DND-41 (cell line): ENCODE results near the gene ATXN7.

Experiments
- ATAC-seq: fragments of 200-7000 bp; cut with Tn5 transposase; 3 replicates; pipeline ENCODE4 v1.9.1; 2021; ENCODE audit warnings: low read depth; ENCODE audit not compliant: insufficient read depth
- DNase-seq: peaks from one replicate; pipeline ENCODE4 v3.0.0-alpha.2; 2020
- H2AFZ ChIP-seq: 2 replicates; pipeline ENCODE4 v1.6.0; 2012; ENCODE audit warnings: low read depth, low read length
- H3K27ac ChIP-seq: 2 replicates; pipeline ENCODE4 v1.5.1; 2012; ENCODE audit warnings: low read length, inconsistent platforms
- H3K27me3 ChIP-seq: fragments of 200-600 bp; sonication (generic); 2 replicates; pipeline ENCODE4 v1.6.0; 2012; ENCODE audit warnings: low read length, mild to moderate bottlenecking, inconsistent platforms; ENCODE audit not compliant: insufficient read depth, poor library complexity
- H3K36me3 ChIP-seq: 2 replicates; pipeline ENCODE4 v1.5.1; 2012; ENCODE audit warnings: low read length, inconsistent platforms; ENCODE audit not compliant: insufficient read depth
- H3K4me1 ChIP-seq: 2 replicates; pipeline ENCODE4 v1.5.1; 2012; ENCODE audit warnings: mild to moderate bottlenecking, low read length; ENCODE audit not compliant: insufficient read depth
- H3K4me2 ChIP-seq: 2 replicates; pipeline ENCODE4 v1.6.0; 2012; ENCODE audit warnings: mild to moderate bottlenecking, moderate library complexity, low read length, inconsistent platforms; ENCODE audit not compliant: insufficient read depth
- H3K4me3 ChIP-seq, 2 experiments: fragments of 200-600 bp in 1 of 2; shearing (Covaris generic) in 1 of 2; 2 replicates each; pipeline ENCODE4 v1.5.1; 2012 to 2016; ENCODE audit warnings: inconsistent platforms in 2 of 2, low read length in 2 of 2, mild to moderate bottlenecking in 2 of 2, low read depth in 1 of 2, moderate library complexity in 1 of 2
- H3K79me2 ChIP-seq: 2 replicates; pipeline ENCODE4 v1.6.0; 2012; ENCODE audit warnings: low read length, inconsistent platforms; ENCODE audit not compliant: insufficient read depth
- H3K9ac ChIP-seq: 2 replicates; pipeline ENCODE4 v1.6.0; 2012; ENCODE audit warnings: low read depth, mild to moderate bottlenecking, inconsistent platforms, low read length, moderate library complexity
- H3K9me3 ChIP-seq: 2 replicates; pipeline ENCODE4 v1.5.1; 2012; ENCODE audit warnings: low read length, moderate library complexity, mild to moderate bottlenecking, inconsistent platforms; ENCODE audit not compliant: insufficient read depth, severe bottlenecking
- H4K20me1 ChIP-seq: 2 replicates; pipeline ENCODE4 v1.6.0; 2012; ENCODE audit warnings: low read length; ENCODE audit not compliant: insufficient read depth
- CTCF ChIP-seq: IDR thresholded peaks from 2 replicates; pipeline ENCODE4 v1.5.1; 2012; ENCODE audit warnings: borderline replicate concordance, low read length, moderate library complexity, mild to moderate bottlenecking; ENCODE audit not compliant: poor library complexity, severe bottlenecking; ENCODE audit errors: extremely low read depth
- EZH2 ChIP-seq: IDR thresholded peaks from 3 replicates; pipeline ENCODE4 v1.6.1; 2012; ENCODE audit warnings: borderline replicate concordance, low read depth, mild to moderate bottlenecking, moderate library complexity, low read length, inconsistent platforms; ENCODE audit not compliant: severe bottlenecking

Gene ATXN7

GRCh38 chr3:63949005-63949404 is 85.3 kb downstream of the ATXN7 start:
- H3K27ac ChIP-seq, result no peak overlapping the region
- H4K20me1 ChIP-seq, result peaks cover 28% of the 10 kb centered on the region
- H3K9ac ChIP-seq, result no peak overlapping the region
- H3K36me3 ChIP-seq, result peaks cover 40% of the 10 kb centered on the region
- no peak overlapping the region for H3K4me3 ChIP-seq
- H3K4me2 ChIP-seq, result no peak overlapping the region
- DNase-seq, result no peak
- TF ChIP-seq EZH2 (no peak), CTCF (no peak)
- H3K9me3 ChIP-seq, result no peaks in the 10 kb centered on the region
- no peaks in the 10 kb centered on the region for H3K27me3 ChIP-seq
- no peaks in the 10 kb centered on the region for H3K4me1 ChIP-seq
- peaks cover 77% of the 10 kb centered on the region for H3K79me2 ChIP-seq
- H2AFZ ChIP-seq, result no peak overlapping the region
- ATAC-seq, result no peak

- no peak overlapping the region for H3K9ac ChIP-seq
- H2AFZ ChIP-seq, result no peak overlapping the region
- H3K4me2 ChIP-seq, result no peak overlapping the region
- ATAC-seq (no peak), DNase-seq (no peak)
- H3K4me3 ChIP-seq, result no peak overlapping the region
- no peak overlapping the region for H3K27ac ChIP-seq
- TF ChIP-seq CTCF (no peak), EZH2 (no peak)
- peaks cover 46% of the 10 kb centered on the region for H3K36me3 ChIP-seq
- H3K4me1 ChIP-seq, result no peaks in the 10 kb centered on the region
- peaks cover 27% of the 10 kb centered on the region for H4K20me1 ChIP-seq
- H3K9me3 ChIP-seq, result no peaks in the 10 kb centered on the region
- no peaks in the 10 kb centered on the region for H3K27me3 ChIP-seq
- peaks cover 73% of the 10 kb centered on the region for H3K79me2 ChIP-seq
Measured at GRCh38 chr3:63950698-63951097, 87.0 kb downstream of the ATXN7 start.

- Histone ChIP-seq H3K4me2 (no peak overlapping the region), H3K9me3 (no peaks in the 10 kb centered on the region), H3K27me3 (no peaks in the 10 kb centered on the region), H3K79me2 (peaks cover 75% of the 10 kb centered on the region), H2AFZ (no peak overlapping the region), H3K27ac (no peak overlapping the region), H4K20me1 (peaks cover 27% of the 10 kb centered on the region), H3K9ac (no peak overlapping the region), H3K4me3 (no peak overlapping the region), H3K4me1 (no peaks in the 10 kb centered on the region), H3K36me3 (peaks cover 55% of the 10 kb centered on the region)
- DNase-seq (no peak), ATAC-seq (no peak)
- TF ChIP-seq EZH2 (no peak), CTCF (no peak)
Measured at GRCh38 chr3:63951492-63952247, 88.0 kb downstream of the ATXN7 start.
